SK-N-SH treated with all-trans-retinoic acid at 6 μM for 48 hours (cell line): Measurements from ENCODE around the gene TMEM212.

ENCODE experiments used
- ATAC-seq: fragments of 200-7000 bp; cut with Tn5 transposase; 3 replicates; pipeline ENCODE4 v1.9.1; 2020; ENCODE audit warnings: mild to moderate bottlenecking, moderate library complexity
- ARNTL ChIP-seq: fragments of 450-650 bp; formaldehyde crosslinking; IDR thresholded peaks from 2 replicates; pipeline ENCODE4 v1.5.0; 2020; ENCODE audit warnings: low read depth, mild to moderate bottlenecking, moderate library complexity, borderline replicate concordance
- CSDC2 ChIP-seq: fragments of 250-450 bp; sonication (Bioruptor Pico); IDR thresholded peaks from 2 replicates; pipeline ENCODE4 v1.5.0; 2020; ENCODE audit warnings: mild to moderate bottlenecking, moderate library complexity
- ESRRG ChIP-seq: fragments of 250-450 bp; sonication (Bioruptor Pico); IDR thresholded peaks from 2 replicates; pipeline ENCODE4 v1.6.1; 2021; ENCODE audit warnings: mild to moderate bottlenecking
- GLIS3 ChIP-seq: fragments of 250-450 bp; sonication (Bioruptor Pico); IDR thresholded peaks from 2 replicates; pipeline ENCODE4 v1.5.0; 2020; ENCODE audit warnings: mild to moderate bottlenecking, moderate library complexity
- ISL1 ChIP-seq: fragments of 250-450 bp; sonication (Bioruptor Pico); IDR thresholded peaks from 2 replicates; pipeline ENCODE4 v2.1.2; 2022; ENCODE audit warnings: mild to moderate bottlenecking, moderate library complexity
- OSR1 ChIP-seq: fragments of 250-450 bp; sonication (Bioruptor Pico); IDR thresholded peaks from 2 replicates; pipeline ENCODE4 v1.8.0; 2022; ENCODE audit warnings: moderate library complexity, mild to moderate bottlenecking, inconsistent platforms
- PPARA ChIP-seq: fragments of 250-450 bp; sonication (Bioruptor Pico); IDR thresholded peaks from 2 replicates; pipeline ENCODE4 v1.5.0; 2020; ENCODE audit warnings: mild to moderate bottlenecking, borderline replicate concordance
- RARB ChIP-seq: fragments of 250-450 bp; sonication (Bioruptor Pico); IDR thresholded peaks from 2 replicates; pipeline ENCODE4 v1.8.0; 2021; ENCODE audit warnings: mild to moderate bottlenecking, moderate library complexity
- SNAI2 ChIP-seq: fragments of 250-450 bp; sonication (Bioruptor Pico); IDR thresholded peaks from 2 replicates; pipeline ENCODE4 v1.5.0; 2020; ENCODE audit warnings: mild to moderate bottlenecking, moderate library complexity
- TCF4 ChIP-seq: fragments of 250-450 bp; sonication (Bioruptor Pico); IDR thresholded peaks from 2 replicates; pipeline ENCODE4 v1.8.0; 2021; ENCODE audit warnings: mild to moderate bottlenecking, moderate library complexity, borderline replicate concordance
- TOX ChIP-seq: fragments of 250-450 bp; sonication (Bioruptor Pico); IDR thresholded peaks from 2 replicates; pipeline ENCODE4 v1.8.0; 2021; ENCODE audit warnings: mild to moderate bottlenecking, moderate library complexity, borderline replicate concordance
- ZC3H10 ChIP-seq: fragments of 250-450 bp; sonication (Bioruptor Pico); IDR thresholded peaks from 2 replicates; pipeline ENCODE4 v1.5.1; 2021; ENCODE audit warnings: mild to moderate bottlenecking, moderate library complexity
- ZFP3 ChIP-seq: fragments of 250-450 bp; sonication (Bioruptor Pico); IDR thresholded peaks from 2 replicates; pipeline ENCODE4 v1.5.0; 2020; ENCODE audit warnings: mild to moderate bottlenecking, moderate library complexity
- ZFP30 ChIP-seq: fragments of 450-650 bp; formaldehyde crosslinking; IDR thresholded peaks from 2 replicates; pipeline ENCODE4 v1.5.0; 2022; ENCODE audit warnings: mild to moderate bottlenecking, moderate library complexity
- ZNF565 ChIP-seq: fragments of 450-650 bp; formaldehyde crosslinking; conservative IDR thresholded peaks from 2 replicates; pipeline ENCODE4 v1.5.0; 2020; ENCODE audit warnings: low read depth, mild to moderate bottlenecking, moderate library complexity
- ZNF70 ChIP-seq: fragments of 450-650 bp; formaldehyde crosslinking; IDR thresholded peaks from 2 replicates; pipeline ENCODE4 v1.5.0; 2020; ENCODE audit warnings: mild to moderate bottlenecking, moderate library complexity
- ZNF8 ChIP-seq: fragments of 450-650 bp; formaldehyde crosslinking; IDR thresholded peaks from 2 replicates; pipeline ENCODE4 v1.5.0; 2020; ENCODE audit warnings: mild to moderate bottlenecking, moderate library complexity
- TF ChIP-seq, protein P1 (sequence below): fragments of 250-450 bp; sonication (Bioruptor Pico); IDR thresholded peaks from 2 replicates; pipeline ENCODE4 v1.8.0; 2021; ENCODE audit warnings: low read depth, mild to moderate bottlenecking, moderate library complexity, borderline replicate concordance
- TF ChIP-seq, protein P2 (sequence below): fragments of 250-450 bp; sonication (Bioruptor Pico); IDR thresholded peaks from 2 replicates; pipeline ENCODE4 v1.5.1; 2021; ENCODE audit warnings: mild to moderate bottlenecking, moderate library complexity
- TF ChIP-seq, protein P3 (sequence below): fragments of 250-450 bp; sonication (Bioruptor Pico); IDR thresholded peaks from 2 replicates; pipeline ENCODE4 v1.5.0; 2020; ENCODE audit warnings: mild to moderate bottlenecking, moderate library complexity
- TF ChIP-seq, protein P4 (sequence below): fragments of 250-450 bp; sonication (Bioruptor Pico); IDR thresholded peaks from 2 replicates; pipeline ENCODE4 v1.8.0; 2020; ENCODE audit warnings: mild to moderate bottlenecking, moderate library complexity, borderline replicate concordance
- TF ChIP-seq, protein P5 (sequence below): fragments of 250-450 bp; sonication (Bioruptor Pico); IDR thresholded peaks from 2 replicates; pipeline ENCODE4 v1.5.1; 2020; ENCODE audit warnings: low read depth, mild to moderate bottlenecking, moderate library complexity

The TMEM212 gene

DNA sequence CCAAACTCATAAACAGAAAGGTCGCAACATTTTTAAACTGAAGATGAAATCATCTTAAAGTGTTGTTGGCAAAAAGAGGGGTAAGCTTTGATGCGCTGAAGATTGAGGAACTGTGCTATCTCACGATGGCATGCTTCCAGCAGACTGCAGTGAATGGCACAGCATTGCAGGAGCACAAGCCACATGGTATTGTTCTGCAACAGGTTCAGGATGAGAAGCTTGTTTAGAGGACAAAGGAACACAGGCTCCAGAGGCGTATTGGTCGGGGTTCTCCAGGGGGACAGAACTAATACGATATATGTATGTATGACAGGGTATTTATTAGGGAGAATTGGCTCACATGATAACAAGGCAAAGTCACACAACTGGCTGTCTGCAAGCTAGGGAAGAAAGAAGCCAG, 19.0 kb upstream of the TMEM212 start:
- TF ChIP-seq OSR1 (CRISPR knock-in tag): no peak
- no peak for TF ChIP-seq CSDC2 (CRISPR knock-in tag)
- ATAC-seq: no peak

DNA sequence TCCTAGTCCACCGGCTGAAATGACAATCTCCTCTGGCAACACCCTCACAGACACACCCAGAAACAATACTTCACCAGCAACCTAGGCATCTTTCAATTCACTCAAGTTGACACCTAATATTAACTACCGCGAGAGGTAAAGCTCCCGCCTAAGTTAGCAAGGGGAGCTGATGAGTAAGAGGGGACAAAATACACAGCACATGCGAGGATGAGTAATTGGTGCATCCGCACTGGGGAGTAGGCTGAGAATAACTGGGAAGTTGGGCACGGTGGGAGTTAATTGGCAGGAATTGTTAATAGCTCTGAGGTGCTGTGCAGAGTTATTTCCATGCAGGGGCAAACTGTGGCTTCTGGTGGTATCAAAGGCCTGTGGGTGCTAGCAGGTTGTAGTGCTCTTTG, 18.3 kb upstream of the TMEM212 start:
- TF ChIP-seq, protein P1, sequence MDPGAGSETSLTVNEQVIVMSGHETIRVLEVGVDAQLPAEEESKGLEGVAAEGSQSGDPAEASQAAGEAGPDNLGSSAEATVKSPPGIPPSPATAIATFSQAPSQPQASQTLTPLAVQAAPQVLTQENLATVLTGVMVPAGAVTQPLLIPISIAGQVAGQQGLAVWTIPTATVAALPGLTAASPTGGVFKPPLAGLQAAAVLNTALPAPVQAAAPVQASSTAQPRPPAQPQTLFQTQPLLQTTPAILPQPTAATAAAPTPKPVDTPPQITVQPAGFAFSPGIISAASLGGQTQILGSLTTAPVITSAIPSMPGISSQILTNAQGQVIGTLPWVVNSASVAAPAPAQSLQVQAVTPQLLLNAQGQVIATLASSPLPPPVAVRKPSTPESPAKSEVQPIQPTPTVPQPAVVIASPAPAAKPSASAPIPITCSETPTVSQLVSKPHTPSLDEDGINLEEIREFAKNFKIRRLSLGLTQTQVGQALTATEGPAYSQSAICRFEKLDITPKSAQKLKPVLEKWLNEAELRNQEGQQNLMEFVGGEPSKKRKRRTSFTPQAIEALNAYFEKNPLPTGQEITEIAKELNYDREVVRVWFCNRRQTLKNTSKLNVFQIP: no peak
- TF ChIP-seq PPARA (no peak), TOX (CRISPR knock-in tag) (no peak), CSDC2 (CRISPR knock-in tag) (no peak), TCF4 (no peak), ZFP30 (CRISPR knock-in tag) (no peak), SNAI2 (CRISPR knock-in tag) (no peak), ZC3H10 (CRISPR knock-in tag) (no peak), RARB (no peak), ZNF70 (CRISPR knock-in tag) (no peak), ZNF8 (no peak), ESRRG (CRISPR knock-in tag) (no peak), ZNF565 (CRISPR knock-in tag) (no peak), ISL1 (CRISPR knock-in tag) (no peak), ARNTL (no peak)
- TF ChIP-seq, protein P2, sequence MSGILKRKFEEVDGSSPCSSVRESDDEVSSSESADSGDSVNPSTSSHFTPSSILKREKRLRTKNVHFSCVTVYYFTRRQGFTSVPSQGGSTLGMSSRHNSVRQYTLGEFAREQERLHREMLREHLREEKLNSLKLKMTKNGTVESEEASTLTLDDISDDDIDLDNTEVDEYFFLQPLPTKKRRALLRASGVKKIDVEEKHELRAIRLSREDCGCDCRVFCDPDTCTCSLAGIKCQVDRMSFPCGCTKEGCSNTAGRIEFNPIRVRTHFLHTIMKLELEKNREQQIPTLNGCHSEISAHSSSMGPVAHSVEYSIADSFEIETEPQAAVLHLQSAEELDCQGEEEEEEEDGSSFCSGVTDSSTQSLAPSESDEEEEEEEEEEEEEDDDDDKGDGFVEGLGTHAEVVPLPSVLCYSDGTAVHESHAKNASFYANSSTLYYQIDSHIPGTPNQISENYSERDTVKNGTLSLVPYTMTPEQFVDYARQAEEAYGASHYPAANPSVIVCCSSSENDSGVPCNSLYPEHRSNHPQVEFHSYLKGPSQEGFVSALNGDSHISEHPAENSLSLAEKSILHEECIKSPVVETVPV (CRISPR knock-in tag): no peak
- TF ChIP-seq, protein P3, sequence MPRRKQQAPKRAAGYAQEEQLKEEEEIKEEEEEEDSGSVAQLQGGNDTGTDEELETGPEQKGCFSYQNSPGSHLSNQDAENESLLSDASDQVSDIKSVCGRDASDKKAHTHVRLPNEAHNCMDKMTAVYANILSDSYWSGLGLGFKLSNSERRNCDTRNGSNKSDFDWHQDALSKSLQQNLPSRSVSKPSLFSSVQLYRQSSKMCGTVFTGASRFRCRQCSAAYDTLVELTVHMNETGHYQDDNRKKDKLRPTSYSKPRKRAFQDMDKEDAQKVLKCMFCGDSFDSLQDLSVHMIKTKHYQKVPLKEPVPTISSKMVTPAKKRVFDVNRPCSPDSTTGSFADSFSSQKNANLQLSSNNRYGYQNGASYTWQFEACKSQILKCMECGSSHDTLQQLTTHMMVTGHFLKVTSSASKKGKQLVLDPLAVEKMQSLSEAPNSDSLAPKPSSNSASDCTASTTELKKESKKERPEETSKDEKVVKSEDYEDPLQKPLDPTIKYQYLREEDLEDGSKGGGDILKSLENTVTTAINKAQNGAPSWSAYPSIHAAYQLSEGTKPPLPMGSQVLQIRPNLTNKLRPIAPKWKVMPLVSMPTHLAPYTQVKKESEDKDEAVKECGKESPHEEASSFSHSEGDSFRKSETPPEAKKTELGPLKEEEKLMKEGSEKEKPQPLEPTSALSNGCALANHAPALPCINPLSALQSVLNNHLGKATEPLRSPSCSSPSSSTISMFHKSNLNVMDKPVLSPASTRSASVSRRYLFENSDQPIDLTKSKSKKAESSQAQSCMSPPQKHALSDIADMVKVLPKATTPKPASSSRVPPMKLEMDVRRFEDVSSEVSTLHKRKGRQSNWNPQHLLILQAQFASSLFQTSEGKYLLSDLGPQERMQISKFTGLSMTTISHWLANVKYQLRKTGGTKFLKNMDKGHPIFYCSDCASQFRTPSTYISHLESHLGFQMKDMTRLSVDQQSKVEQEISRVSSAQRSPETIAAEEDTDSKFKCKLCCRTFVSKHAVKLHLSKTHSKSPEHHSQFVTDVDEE (CRISPR knock-in tag): no peak
- TF ChIP-seq, protein P4, sequence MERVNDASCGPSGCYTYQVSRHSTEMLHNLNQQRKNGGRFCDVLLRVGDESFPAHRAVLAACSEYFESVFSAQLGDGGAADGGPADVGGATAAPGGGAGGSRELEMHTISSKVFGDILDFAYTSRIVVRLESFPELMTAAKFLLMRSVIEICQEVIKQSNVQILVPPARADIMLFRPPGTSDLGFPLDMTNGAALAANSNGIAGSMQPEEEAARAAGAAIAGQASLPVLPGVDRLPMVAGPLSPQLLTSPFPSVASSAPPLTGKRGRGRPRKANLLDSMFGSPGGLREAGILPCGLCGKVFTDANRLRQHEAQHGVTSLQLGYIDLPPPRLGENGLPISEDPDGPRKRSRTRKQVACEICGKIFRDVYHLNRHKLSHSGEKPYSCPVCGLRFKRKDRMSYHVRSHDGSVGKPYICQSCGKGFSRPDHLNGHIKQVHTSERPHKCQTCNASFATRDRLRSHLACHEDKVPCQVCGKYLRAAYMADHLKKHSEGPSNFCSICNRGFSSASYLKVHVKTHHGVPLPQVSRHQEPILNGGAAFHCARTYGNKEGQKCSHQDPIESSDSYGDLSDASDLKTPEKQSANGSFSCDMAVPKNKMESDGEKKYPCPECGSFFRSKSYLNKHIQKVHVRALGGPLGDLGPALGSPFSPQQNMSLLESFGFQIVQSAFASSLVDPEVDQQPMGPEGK (CRISPR knock-in tag): no peak
- TF ChIP-seq, protein P5, sequence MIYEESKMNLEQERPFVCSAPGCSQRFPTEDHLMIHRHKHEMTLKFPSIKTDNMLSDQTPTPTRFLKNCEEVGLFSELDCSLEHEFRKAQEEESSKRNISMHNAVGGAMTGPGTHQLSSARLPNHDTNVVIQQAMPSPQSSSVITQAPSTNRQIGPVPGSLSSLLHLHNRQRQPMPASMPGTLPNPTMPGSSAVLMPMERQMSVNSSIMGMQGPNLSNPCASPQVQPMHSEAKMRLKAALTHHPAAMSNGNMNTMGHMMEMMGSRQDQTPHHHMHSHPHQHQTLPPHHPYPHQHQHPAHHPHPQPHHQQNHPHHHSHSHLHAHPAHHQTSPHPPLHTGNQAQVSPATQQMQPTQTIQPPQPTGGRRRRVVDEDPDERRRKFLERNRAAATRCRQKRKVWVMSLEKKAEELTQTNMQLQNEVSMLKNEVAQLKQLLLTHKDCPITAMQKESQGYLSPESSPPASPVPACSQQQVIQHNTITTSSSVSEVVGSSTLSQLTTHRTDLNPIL (CRISPR knock-in tag): no peak
- no peak for ATAC-seq

DNA sequence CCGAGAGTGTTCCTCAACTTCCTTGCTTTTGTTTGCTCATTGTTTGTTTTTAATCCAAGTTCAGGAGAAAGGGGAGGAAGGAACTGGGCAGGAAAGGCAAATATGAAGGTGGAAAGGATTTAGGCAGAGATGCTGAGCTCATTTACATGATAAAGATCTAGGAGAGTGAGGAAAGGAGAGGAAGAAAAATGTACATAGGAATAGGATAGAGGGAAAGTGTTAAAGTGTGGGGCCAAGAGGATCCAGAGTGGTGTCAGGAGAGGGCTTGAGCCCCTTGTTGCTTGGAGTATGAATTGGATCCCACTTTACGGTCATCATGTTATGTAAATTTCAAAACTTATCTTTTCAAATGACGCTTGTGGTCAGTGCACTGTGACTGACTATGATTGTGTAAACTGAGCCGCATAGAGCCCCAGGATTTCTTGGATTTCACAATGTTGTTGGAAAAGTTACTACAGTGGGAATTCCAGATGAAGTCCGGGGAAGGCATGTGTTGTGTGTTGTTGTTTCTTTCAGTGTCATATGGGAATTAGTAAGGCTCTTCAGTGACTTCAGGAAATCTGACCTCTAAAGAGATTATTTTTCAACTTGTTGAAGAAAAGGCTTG, 17.8 kb upstream of the TMEM212 start:
- no peak for ATAC-seq
- no peak for TF ChIP-seq ZFP3 (CRISPR knock-in tag)
- no peak for TF ChIP-seq ESRRG (CRISPR knock-in tag)
- TF ChIP-seq ZNF8: no peak
- TF ChIP-seq OSR1 (CRISPR knock-in tag): no peak
- no peak for TF ChIP-seq ZFP30 (CRISPR knock-in tag)
- TF ChIP-seq, protein P1: no peak
- TF ChIP-seq, protein P4 (CRISPR knock-in tag): no peak
- TF ChIP-seq, protein P3 (CRISPR knock-in tag): no peak
- no peak for TF ChIP-seq RARB
- no peak for TF ChIP-seq GLIS3 (CRISPR knock-in tag)
